Stimulated activated CD8-positive, alpha-beta memory T cell treated with anti-CD3 and anti-CD28 coated beads, Interleukin-12 subunit alpha, Interleukin-12 subunit beta, amount 100 ng/mL, for 24 hours (primary cell): Measurements from ENCODE around the gene UCK1.

Source experiments
- DNase-seq: peaks from one replicate; pipeline ENCODE4 v3.0.0-alpha.2; 2020; ENCODE audit errors: extremely low read depth

The UCK1 gene

GRCh38 chr9:131530920-131531832 lies at the start of gene UCK1:
Gene UCK1 (minus strand): TSS chr9:131531263. CDS start chr9:131531174, 89 bp downstream.
- DNase-seq, result peak; percentile 40

GRCh38 chr9:131580358-131580757 lies 49.3 kb upstream of the UCK1 start:
- no peak for DNase-seq

GRCh38 chr9:131579789-131580211 lies 48.7 kb upstream of the UCK1 start:
- no peak for DNase-seq

GRCh38 chr9:131578731-131579504 lies 47.9 kb upstream of the UCK1 start:
- no peak for DNase-seq

GRCh38 chr9:131578021-131578420 lies 47.0 kb upstream of the UCK1 start:
- no peak for DNase-seq

GRCh38 chr9:131577005-131578000 lies 46.2 kb upstream of the UCK1 start:
- no peak for DNase-seq

GRCh38 chr9:131575946-131576853 lies 45.1 kb upstream of the UCK1 start:
- no peak for DNase-seq

GRCh38 chr9:131574730-131575640 lies 43.9 kb upstream of the UCK1 start:
- DNase-seq, result no peak

- DNase-seq, result no peak
These were observed 36.8 kb upstream of the UCK1 start for GRCh38 chr9:131567910-131568309.

GRCh38 chr9:131566158-131566557 lies 35.1 kb upstream of the UCK1 start:
- DNase-seq, result no peak

- no peak for DNase-seq
These were observed 34.3 kb upstream of the UCK1 start for GRCh38 chr9:131565369-131565768.

GRCh38 chr9:131562032-131562959 lies 31.2 kb upstream of the UCK1 start:
- no peak for DNase-seq

- DNase-seq, result no peak
These were observed 28.4 kb upstream of the UCK1 start for GRCh38 chr9:131559421-131560000.

GRCh38 chr9:131557855-131558548 lies 26.9 kb upstream of the UCK1 start:
- no peak for DNase-seq

GRCh38 chr9:131555841-131556673 lies 25.0 kb upstream of the UCK1 start:
- DNase-seq, result no peak

- no peak for DNase-seq
These were observed 23.8 kb upstream of the UCK1 start for GRCh38 chr9:131554843-131555351.
